Stimulated activated CD4-positive, alpha-beta T cell treated with anti-CD3 and anti-CD28 coated beads, TNF-alpha, amount 100 ng/mL, for 1 hour (primary cell): Measurements from ENCODE around the gene PERCC1.
A peak's percentile ranks its signal among the peaks of the same experiment; 100 is the strongest.
"Not testable (repeated sequence)": the region's sequence is repeated elsewhere in the genome, so short reads cannot be mapped to it uniquely, and the experiment has no call there.

Source experiments
- DNase-seq, 3 donors: peaks; one replicate each; pipeline ENCODE4 v3.0.0-alpha.2; 2020; ENCODE audit warnings: low read depth in 3 of 3, low spot score in 1 of 3

The PERCC1 gene

DNA sequence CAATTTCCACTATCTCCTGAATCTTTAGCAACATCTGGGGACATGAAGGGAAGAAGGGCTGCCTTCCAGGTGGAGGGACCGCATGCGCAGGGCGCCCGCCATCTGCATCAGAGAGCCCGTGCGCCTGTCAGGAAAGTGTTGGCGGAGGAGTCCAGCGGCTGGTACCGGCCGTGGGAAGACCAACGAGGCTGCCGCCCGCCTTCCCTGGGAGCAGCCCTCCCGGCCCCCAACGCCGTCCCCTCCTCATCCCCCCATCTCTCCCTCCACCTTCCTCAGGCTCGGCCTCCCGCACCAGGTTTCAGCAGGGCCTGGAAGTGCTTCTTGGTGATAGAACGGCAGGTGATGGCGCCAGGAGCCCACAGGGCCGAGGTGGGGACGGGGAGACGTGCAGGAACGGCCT lies 35.2 kb downstream of the PERCC1 start:
- no peak for DNase-seq

DNA sequence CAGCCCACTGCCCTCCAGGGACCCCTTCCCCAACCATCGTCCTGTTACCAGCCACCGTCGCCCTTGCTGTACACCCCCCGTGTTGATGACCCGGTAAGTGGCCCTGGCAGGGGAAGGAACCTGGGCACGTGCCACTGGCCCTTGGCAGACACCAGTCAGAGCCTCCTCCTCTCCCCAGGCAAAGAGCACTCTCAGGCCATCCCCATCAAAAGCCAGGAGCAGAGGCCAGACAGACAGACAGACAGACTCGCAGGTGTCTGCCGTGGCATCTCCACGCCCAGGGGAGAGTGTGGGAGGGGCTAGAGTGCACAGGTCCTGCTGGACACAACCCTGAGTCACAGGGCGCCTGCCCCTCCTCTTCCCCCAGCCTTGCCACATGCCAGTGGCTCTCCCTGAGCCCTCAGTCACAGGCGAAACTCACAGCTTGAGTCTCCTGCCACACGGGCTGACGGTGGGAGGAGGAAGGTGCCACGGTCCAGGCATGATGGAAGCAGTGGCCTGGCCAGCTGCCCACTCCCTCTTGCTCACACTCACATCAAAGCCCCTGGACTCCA lies 36.2 kb downstream of the PERCC1 start:
- no peak for DNase-seq

DNA sequence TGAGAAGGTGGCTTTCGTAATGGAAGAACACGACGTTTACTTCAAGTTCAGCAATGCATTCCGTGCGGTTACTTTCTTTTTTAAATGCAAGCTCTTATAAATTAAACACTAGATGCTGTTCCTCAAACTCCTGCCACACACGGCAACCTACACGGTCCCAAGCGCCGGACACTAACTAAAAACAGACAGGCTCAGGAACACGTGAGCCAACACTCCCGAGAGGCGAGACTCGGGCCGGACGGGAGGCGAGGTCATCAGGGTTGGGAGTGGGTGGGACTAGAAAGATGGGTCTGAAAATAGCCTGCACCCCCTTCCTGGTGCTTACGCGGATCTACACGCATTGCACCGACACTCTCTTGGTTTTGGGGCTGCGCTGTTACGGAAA lies 37.5 kb downstream of the PERCC1 start:
- no peak for DNase-seq

DNA sequence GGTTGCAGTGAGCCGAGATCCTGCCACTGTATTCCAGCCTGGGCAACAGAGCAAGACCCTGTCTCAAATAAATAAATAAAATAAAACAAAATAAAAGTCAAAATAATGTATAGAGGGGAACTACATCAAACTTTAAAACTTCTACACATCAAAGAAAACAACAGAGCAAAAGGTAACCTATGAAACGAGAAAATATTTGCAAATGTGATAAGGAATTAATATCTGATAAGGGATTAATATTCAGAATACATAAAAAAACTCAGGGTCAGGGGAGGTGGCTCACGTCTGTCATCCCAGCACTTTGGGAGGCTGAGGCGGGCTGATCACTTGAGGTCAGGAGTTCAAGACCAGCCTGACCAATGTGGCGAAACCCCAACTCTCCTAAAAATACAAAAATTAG lies 38.3 kb downstream of the PERCC1 start:
- DNase-seq, result not testable (repeated sequence)

DNA sequence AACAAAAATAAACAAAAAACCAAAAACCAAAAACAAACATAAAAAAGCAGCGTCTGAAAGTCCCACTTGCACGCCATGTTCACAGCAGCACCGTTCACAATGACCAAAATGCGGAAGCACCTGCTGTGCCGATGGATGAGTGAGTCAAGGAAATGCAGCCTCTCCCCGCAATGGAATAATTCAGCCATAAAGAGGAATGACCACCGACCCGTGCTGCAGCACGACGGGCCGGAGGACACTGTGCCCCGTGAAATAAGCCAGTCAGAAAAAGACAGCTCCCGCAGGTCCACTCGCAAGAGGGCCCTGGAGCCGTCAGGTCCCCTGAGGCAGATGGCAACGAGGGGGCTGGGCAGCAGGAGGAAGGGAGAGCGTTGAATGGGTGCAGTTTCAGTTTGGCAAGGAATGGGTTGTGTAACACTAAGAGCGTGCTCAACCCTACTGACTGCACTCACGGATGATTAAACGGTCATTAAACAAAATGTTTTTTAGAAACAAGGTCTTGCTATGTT lies 38.9 kb downstream of the PERCC1 start:
- DNase-seq, result no peak

DNA sequence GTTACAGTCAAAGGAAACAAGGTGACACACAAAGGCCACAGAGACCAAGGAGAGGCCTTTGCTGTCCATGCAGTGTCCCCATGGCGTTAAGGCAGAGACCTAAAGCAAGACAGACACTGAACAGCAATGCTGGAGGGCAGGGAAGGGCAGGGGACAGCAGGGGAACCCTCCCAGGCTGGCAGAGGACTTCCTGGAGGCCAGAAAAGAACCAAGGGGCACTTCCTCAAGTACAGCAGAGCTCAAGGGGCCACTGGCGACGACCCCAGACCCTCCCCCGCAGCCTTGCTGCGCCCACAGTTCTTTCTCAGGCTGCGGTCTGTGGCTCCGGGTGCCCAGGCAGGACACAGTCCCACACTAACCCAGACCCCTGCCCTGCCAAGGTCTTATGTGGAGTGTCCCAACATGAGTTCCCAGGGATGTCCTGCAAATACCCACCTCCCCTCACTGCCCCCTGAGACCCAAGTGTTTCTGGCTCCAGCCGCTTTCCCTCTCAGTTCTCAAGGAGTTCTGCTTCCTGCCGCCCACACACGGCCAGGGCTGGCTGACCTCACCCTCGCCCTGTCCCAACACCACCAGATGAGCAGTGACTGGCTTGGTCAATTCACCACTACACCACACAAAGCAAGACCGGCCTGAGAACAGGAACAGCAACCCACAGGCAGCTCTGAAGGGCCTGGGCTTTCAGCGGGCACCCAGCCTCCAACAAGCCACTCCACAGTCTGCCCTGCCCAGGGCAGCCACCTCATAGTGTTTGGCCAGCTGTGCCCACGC lies 39.8 kb downstream of the PERCC1 start:
- no peak for DNase-seq

DNA sequence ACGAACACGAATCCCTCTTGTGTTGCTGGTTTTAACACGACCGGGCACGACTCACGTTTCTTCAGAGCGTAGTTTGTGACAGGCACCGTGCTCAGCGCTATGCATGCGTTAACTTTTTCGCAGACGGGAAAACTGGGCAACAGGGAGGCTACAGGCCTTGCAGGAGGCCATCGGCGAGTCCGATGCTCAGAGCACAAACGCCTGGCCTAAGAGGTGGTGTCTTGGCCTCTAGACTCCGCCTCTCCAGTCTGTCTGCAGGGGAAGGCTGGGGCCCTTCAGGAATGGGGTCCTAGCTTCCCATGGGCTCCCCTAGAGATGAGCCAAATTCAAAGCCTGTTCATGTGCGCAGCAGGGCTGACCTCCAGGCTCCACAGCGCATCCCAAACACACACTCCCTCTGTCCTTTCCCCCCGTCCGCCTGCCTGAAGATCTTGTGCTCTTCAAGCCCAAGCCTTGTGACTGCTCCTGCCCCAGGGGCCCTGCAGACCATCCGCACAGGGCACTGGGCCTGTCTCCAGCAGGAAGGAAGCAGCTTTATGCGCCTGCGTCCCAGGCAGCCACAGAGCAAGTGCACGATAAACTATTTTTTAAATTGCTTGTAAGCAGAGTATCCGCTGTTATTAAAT lies 40.8 kb downstream of the PERCC1 start:
- DNase-seq, result no peak

DNA sequence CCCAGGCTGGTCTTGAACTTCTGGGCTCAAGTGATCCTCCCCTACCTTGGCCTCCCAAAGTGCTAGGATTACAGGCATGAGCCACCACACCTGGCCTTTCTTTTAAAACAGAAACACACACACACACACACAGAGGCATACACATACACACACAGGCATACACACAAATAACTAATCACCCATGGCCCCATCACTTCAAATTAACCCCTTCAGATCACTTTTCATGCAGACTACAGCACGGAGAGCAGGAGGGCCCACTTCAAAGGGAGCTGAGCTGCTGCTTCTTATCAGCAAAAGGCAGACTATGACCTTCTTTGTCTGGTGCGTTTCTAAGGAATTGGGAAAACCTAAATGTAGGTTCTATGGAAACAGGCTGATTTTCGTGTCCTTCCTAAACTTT lies 42.1 kb downstream of the PERCC1 start:
- no peak for DNase-seq

DNA sequence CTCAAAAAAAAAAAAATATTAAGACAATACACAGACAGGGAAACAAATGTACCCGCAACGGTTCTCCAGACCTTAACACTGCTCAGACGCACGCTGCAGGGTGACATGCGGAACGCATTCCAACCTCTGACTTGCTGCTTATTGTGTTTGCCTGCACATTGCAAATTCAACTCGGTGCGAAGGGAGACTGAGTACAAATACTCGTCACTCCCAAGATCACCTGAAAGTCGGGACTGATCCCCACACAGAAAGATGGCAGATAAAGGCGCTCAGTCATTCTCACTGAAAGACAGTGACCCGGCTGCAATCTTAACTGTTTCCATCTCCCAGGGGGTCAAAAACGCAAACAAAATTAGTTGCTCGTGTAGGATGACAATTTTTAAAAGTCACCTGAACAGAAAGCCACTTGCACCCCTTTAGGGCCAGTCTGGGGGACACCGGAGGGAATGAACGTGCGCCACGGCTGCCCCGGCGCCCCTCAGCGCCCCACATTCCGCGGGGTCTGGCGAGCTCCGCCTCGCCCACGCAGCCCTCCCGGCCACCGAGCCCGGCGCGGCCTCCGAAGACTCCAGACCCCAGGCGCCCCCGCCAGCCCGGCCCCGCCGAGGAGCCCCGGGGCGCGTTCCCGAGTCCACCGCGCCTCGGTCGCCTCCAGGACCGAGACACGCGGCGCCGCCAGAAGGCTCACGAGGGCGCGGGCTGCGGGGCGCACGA lies 43.4 kb downstream of the PERCC1 start:
- DNase-seq, result no peak

DNA sequence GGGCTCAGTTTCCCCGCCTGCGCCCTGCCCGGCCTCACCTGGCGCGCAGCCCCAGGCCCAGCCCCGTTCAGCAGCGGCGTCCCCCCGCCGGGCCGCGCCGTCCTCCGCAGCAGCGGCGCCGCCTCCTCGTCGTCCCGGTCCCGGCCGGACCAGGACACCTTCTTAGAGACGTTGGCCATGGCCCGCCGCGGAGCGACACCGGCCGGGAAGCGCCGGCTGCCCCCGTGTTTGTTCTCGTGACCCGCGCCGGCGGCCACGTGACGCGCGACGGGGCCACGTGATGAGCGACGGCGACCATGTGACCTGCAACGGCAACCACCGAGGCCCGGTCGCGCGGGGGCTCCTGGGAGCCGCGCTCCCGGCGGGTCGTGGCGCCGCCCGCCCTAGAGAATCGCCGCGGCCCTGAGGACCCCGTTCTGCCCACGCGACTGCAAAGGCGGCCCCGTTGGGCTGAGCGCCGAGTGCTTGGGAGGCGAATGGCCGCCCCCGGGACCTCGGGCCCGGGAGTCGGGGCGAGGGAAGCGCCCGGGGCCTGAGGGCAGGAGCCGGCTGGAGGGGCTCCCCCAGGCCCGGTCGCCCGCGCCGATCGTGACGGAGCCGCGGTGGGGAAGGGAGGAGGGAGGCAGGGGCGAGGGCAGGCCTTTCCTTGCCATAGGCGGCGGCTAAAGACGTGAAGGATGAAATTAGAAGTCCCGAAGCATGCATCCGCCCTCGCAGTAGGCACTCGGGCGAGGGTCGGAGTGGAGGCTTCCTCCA lies 44.1 kb downstream of the PERCC1 start, which contains the start of gene CLCN7:
TSS of gene CLCN7 (minus strand) at position 233 of the 756 bp plus-strand sequence. CDS start at position 179, 54 bp downstream.
- peak; percentile 65 to 79 (median 69) for DNase-seq

DNA sequence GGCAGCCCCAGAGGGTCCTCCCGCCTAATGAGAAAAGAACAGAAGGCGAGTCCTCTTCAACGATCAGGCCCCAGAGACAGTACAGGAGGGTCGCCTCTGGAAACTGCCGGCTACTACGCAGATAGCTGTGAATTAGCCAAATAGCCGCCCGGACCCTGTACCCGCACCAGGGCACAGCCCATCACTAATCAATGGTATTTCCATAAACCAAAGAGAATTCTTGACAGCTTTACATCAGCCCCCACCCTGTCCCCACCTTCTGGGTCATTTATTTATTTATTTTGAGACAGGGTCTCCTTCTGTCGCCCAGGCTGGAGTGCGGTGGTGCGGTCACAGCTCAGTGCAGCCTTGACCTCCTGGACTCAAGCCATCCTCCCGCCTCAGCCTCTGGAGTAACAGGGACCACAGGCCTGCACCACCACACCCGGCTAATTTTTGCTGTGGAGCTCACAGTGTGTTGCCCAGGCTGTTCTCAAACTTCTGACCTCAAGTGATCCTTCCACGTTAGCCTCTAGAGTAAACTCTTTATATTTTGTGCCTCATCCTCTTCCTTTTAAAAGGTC lies 44.8 kb downstream of the PERCC1 start:
- DNase-seq, result no peak

DNA sequence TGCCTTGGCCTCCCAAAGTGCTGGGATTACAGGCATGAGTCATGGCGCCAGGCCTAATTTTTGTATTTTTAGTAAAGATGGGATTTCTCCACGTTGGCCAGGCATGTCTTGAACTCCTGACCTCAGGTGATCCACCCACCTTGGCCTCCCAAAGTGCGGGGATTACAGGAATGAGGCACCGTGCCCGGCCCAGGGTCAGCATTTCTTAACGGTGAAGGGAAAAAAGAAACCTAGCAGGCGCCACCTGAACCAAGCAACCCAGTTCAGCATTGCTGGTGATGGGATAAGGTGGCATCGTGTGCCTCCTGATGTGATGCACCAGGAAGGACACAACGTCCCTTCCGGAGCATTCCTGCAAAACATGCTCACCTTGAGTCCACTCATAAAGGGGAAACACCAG lies 46.2 kb downstream of the PERCC1 start:
- DNase-seq, result no peak

DNA sequence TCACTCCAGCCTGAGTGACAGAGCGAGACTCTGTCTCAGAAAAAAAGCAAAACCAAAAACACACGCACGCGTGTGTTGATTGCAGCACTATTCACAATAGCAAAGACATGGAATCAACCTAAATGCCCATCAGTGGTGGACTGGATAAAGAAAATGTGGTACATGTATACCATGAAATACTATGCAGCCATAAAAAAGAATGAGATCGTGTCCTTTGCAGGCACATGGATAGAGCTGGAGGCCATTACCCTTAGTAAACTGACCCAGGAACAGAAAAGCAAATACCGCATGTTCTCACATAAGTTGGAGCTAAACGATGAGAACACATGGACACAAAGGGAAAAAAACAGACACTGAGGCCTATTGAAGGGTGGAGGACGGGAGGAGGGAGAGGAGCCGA lies 48.1 kb downstream of the PERCC1 start:
- not testable (repeated sequence) for DNase-seq

DNA sequence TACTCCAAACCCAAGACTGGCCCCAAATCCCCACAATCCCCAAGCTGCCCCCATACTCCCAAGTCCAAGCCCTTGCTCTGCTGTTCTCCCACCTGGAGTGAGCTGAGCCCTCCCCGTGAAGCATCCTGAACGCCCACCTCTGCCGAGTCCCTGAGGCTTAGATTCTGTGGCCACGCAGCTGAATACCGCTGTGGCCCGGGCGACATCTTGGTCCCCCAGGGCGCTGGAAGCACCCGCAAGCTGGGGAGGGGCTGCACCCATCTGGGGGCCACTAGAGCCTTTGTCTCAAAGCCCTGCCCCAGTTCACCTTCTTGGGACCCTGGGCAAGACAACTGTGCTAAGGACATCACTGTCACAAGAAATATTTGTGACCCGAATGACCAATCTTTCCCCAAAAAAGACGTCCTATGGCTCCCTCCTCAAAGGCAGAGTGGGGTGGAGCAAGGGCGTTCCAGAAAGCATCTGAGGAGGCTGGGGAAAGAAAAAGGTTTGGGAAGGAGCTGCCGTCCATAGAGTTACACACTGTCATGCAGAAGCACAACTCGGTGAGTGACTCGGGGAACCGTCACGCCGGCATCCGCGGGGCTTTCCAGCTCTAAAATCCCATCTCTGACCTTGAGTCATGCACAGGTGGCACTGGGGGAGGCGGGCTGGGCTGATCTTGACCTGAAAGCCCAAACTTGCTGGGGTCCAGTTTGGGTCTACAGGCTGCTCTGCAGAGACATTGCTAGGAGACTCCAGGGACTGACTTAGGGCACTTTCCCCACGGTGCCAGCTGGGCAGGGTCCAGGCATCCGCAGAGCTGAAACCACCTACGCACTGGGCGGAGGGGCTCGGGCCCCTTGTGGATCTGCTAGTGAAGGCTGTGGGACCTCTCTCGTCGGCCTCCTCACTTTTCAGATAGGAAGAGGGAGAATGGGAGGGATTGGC lies 51.3 kb downstream of the PERCC1 start:
- no peak for DNase-seq
